GM13977 (cell line): ENCODE data around the gene RPS19BP1.
A peak's percentile ranks its signal among the peaks of the same experiment; 100 is the strongest.
"Not testable (repeated sequence)": the region's sequence is repeated elsewhere in the genome, so short reads cannot be mapped to it uniquely, and the experiment has no call there.

Experiments
- DNase-seq: peaks from one replicate; pipeline ENCODE4 v3.0.0; 2012; ENCODE audit warnings: low spot score
- in situ Hi-C: fragments of 300-500 bp; cut with MboI; formaldehyde crosslinking; loops from one replicate; pipeline ENCODE4 v1.12.0; 2022; ENCODE audit warnings: low sequenced_read_pairs, low pct_unique_long_range_greater_than_20kb, mixed read lengths, inconsistent platforms; ENCODE audit not compliant: unreplicated experiment
- TF ChIP-seq, protein P1 (sequence below): IDR thresholded peaks from 2 replicates; pipeline ENCODE4 v1.5.1; 2012; ENCODE audit warnings: mild to moderate bottlenecking, control low read depth; ENCODE audit not compliant: insufficient read depth; ENCODE audit errors: extremely low read depth, missing control alignments

Gene RPS19BP1

DNA sequence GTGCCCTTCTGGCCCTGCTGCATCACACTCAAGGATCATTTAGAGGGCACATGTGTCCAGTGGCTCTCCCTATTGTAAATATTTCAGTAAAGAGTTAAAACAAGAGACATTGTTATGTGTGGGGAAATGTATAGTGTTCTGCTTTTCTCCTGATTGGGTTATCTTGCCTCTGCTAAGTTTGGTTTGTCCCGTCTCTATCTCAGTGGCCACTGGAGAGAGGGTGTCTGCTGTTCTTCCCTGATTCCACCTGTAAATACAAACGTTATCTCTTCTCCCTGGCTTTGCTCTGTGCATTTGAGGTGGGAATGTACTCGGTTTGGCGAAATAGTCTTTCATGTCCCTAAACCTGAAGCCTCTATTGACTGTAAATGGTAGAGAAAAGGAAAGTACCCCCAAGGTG, 24.2 kb downstream of the RPS19BP1 start:
- TF ChIP-seq, protein P1, sequence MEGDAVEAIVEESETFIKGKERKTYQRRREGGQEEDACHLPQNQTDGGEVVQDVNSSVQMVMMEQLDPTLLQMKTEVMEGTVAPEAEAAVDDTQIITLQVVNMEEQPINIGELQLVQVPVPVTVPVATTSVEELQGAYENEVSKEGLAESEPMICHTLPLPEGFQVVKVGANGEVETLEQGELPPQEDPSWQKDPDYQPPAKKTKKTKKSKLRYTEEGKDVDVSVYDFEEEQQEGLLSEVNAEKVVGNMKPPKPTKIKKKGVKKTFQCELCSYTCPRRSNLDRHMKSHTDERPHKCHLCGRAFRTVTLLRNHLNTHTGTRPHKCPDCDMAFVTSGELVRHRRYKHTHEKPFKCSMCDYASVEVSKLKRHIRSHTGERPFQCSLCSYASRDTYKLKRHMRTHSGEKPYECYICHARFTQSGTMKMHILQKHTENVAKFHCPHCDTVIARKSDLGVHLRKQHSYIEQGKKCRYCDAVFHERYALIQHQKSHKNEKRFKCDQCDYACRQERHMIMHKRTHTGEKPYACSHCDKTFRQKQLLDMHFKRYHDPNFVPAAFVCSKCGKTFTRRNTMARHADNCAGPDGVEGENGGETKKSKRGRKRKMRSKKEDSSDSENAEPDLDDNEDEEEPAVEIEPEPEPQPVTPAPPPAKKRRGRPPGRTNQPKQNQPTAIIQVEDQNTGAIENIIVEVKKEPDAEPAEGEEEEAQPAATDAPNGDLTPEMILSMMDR, result no peak
- DNase-seq, result no peak
- in situ Hi-C loops, result no loop called here

DNA sequence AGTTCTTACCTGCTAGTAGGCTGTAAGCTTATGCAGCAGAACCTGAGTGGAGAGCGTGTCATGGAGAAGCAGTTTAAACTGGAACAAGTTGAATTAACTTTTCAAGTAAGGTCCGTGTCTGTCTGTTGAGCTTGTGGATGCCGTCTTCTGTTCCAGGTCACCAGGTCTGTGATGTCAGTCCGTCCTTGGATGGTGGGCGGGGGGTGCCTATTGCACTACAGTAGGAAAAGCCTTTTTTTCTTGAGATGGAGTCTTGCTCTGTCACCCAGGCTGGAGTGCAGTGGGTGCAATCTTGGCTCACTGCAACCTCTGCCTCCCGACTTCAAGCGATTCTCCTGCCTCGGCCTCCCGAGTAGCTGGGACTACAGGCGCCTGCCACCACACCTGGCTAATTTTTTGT, 25.5 kb downstream of the RPS19BP1 start:
- in situ Hi-C loops, DNase-seq: not testable (repeated sequence)

DNA sequence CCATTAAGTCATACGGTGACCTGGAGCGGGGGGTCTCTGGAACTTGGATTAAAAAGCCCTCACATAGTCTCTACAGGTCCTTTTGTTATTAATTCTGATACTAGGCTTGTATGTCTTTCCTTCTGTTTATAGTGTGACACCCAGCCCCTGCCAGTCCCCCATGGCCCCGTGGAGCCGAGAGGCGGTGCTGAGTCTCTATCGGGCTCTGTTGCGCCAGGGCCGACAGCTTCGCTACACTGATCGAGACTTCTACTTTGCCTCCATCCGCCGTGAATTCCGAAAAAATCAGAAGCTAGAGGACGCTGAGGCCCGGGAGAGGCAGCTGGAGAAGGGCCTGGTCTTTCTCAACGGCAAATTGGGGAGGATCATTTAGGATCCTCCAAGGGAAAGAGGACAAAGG, 28.5 kb downstream of the RPS19BP1 start:
- TF ChIP-seq, protein P1, result no peak
- no peak for DNase-seq
- in situ Hi-C loops, result no loop called here

DNA sequence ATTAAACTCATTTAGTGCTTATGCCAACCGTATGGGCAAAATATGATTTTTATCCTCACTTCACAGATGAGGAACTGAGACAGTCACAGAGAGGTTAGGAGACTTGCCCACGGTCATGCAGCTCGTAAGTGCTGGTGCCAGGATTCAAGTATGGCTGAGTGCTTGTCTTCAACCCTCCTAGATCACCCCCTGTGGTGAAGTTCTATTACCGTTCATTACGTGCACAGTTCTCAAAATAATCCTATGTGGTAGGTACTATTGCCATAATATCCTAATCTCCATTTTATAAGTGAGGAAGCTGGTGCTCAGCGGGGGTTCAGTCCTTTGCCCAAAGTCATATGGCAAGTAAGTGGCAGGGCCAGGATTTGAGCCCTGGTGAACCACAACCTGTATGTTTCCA, 28.9 kb downstream of the RPS19BP1 start:
- no peak for DNase-seq
- in situ Hi-C loops, result no loop called here
- TF ChIP-seq, protein P1, result no peak

DNA sequence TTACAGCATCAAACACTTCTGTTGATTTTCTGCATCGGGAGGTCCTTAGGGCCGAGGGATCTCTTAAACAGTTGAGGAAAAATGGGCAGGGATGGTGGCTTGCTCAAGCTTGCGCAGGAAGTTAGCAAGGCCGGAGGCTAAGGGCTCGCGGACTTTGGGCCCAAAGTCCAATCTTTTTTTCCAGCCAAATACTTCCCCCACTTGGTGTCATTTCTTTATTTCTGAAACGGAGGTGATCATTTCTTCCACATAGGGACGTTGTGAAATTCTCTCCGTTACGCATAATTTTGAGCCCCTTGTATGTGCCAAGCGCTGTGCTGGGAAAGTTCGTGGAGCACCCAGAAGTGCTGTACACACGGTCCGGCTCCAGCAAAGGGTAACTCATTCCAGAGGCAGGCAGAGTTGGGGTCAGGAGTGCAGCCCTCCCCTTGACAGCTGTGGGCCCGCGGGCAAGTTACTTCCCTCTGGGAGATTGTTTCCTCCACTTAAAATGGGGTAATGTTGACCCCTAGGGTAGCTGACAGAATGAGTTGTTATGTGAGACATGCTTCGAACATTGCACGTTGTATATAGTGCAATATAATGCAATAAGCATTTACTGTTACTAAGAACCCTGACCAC, 29.6 kb downstream of the RPS19BP1 start:
- no peak for DNase-seq

DNA sequence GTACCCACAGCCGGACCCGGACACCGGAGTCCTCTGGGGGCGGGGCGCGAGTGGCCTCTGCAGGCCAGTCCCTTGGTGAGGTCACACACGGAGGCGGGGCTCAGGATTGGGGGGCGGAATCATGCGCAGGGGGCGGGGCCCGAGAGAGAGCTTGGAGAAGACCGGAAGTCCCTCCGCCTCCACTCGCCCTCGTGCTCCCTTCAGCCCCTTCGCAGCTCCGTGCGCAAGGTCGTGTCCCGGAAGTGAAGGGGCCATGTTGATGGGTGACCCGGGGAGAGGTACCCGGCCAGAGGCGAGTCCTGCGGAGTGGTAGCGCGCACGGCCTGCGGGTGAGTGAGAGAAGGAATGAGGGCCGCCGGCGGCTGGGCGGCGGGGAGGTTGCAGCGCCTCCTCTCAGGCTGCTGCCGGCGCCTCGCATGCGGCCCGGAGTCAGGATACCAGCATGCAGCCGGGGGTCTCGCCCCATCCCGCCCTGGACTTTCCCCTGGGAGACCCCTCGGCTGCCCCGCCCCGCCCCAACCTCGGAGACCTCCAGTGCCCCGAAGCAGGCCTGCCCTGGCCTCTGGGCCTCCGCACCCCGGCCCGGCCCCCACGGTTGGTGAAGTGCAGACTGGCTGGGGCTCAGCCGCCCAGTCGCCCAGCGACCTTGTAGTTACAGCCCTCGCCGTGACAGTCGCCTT, 30.3 kb downstream of the RPS19BP1 start, which contains the start of gene MIEF1:
Gene MIEF1 (plus strand): TSS at position 182 of the 680 bp plus-strand sequence. CDS start 9,005 bp downstream, outside the sequence.
- peak; percentile 97 for DNase-seq
- TF ChIP-seq, protein P1, result no peak
- in situ Hi-C loops, result no loop called here

More for the DNA sequence above, 29.6 kb downstream of the RPS19BP1 start:
- in situ Hi-C loops, result no loop called here
- TF ChIP-seq, protein P1, result no peak

DNA sequence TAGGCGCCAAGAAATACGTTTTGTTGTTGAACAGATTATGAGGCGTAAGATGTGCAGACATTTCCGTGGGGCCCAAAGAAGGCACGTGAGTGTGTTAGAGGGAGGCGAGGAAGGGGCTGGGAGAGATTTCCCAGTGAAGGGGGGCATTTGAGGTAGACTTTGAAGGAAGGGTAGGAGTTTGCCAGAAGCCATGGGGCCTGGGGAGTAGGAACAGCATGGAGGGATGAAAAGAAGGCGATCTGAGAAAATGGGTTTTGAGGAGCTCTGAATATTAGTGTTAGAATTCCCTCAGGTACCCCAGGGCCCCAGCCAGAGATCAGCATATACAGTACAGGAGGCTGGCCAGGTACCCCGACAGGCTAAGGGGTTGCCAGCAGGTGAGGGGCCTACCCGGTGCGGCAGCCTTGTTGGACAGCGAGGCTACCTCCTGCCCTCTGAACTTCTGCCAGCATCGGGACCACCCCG, 30.9 kb downstream of the RPS19BP1 start:
- TF ChIP-seq, protein P1, result no peak
- in situ Hi-C loops, result no loop called here
- no peak for DNase-seq
